Nephron (organoid): ENCODE results near the gene TMEM225.

Experiments used
- H3K27ac Mint-ChIP-seq, 3 experiments: 2 replicates each; pipeline ENCODE4 v1.8.0; 2020; ENCODE audit warnings: mixed read lengths in 3 of 3, mild to moderate bottlenecking in 2 of 3, moderate library complexity in 1 of 3
- H3K27me3 Mint-ChIP-seq: 2 replicates; pipeline ENCODE4 v1.8.0; 2021; ENCODE audit warnings: low read depth, mild to moderate bottlenecking, moderate library complexity, mixed read lengths
- H3K36me3 Mint-ChIP-seq: 2 replicates; pipeline ENCODE4 v1.8.0; 2020; ENCODE audit warnings: low read depth, mixed read lengths
- H3K4me1 Mint-ChIP-seq: 2 replicates; pipeline ENCODE4 v1.8.0; 2020; ENCODE audit warnings: mixed read lengths
- H3K4me3 Mint-ChIP-seq, 3 experiments: 2 replicates each; pipeline ENCODE4 v1.8.0; 2020; ENCODE audit warnings: mild to moderate bottlenecking in 3 of 3, mixed read lengths in 3 of 3, moderate library complexity in 2 of 3
- H3K9me3 Mint-ChIP-seq: 2 replicates; pipeline ENCODE4 v1.8.0; 2020; ENCODE audit warnings: mixed read lengths
- CTCF ChIP-seq, 3 experiments: fragments of 200-600 bp; sonication (generic); IDR thresholded peaks; one replicate each; pipeline ENCODE4 v1.5.0; 2021; ENCODE audit warnings: antibody characterized with exemption in 3 of 3; ENCODE audit not compliant: unreplicated experiment in 3 of 3

TMEM225 gene

GRCh38 chr11:123838659-123839058, 46.8 kb downstream of the TMEM225 start:
- Mint-ChIP-seq H3K27ac (no peak overlapping the region), H3K9me3 (peaks cover 3% of the 10 kb centered on the region), H3K27me3 (peaks cover 4% of the 10 kb centered on the region), H3K36me3 (no peaks in the 10 kb centered on the region), H3K4me3 (no peak overlapping the region), H3K4me1 (no peaks in the 10 kb centered on the region)
- TF ChIP-seq CTCF (IDR thresholded peaks at IDR 0.05; ENCODE audit: unreplicated experiment in 3 of 3), result no peak

- no peaks in the 10 kb centered on the region for H3K36me3 Mint-ChIP-seq
Measured at GRCh38 chr11:123838199-123838598, 47.3 kb downstream of the TMEM225 start.

GRCh38 chr11:123833095-123833494, 52.4 kb downstream of the TMEM225 start:
- no peak overlapping the region for H3K27ac Mint-ChIP-seq
- no peaks in the 10 kb centered on the region for H3K36me3 Mint-ChIP-seq
- H3K4me1 Mint-ChIP-seq, result no peaks in the 10 kb centered on the region
- H3K9me3 Mint-ChIP-seq, result peaks cover 9% of the 10 kb centered on the region
- H3K4me3 Mint-ChIP-seq, result no peak overlapping the region
- no peak for TF ChIP-seq CTCF (IDR thresholded peaks at IDR 0.05; ENCODE audit: unreplicated experiment in 3 of 3)
- H3K27me3 Mint-ChIP-seq, result peaks cover 4% of the 10 kb centered on the region

More at GRCh38 chr11:123838199-123838598, 47.3 kb downstream of the TMEM225 start:
- H3K4me3 Mint-ChIP-seq, result no peak overlapping the region
- no peak overlapping the region for H3K27ac Mint-ChIP-seq
- H3K27me3 Mint-ChIP-seq, result peaks cover 4% of the 10 kb centered on the region
- H3K4me1 Mint-ChIP-seq, result no peaks in the 10 kb centered on the region
- H3K9me3 Mint-ChIP-seq, result peaks cover 3% of the 10 kb centered on the region
- TF ChIP-seq CTCF (IDR thresholded peaks at IDR 0.05; ENCODE audit: unreplicated experiment in 3 of 3), result no peak
